Ishikawa (cell line): ENCODE measurements around the gene GLIS1.

Experiments
- CEBPB ChIP-seq: IDR thresholded peaks from 2 replicates; pipeline ENCODE4 v1.6.1; 2012
- CREB1 ChIP-seq: IDR thresholded peaks from 2 replicates; pipeline ENCODE4 v1.6.1; 2012; ENCODE audit warnings: low read depth
- EGR1 ChIP-seq: IDR thresholded peaks from 2 replicates; pipeline ENCODE4 v1.6.1; 2012
- EP300 ChIP-seq: IDR thresholded peaks from 2 replicates; pipeline ENCODE4 v1.6.1; 2012; ENCODE audit warnings: borderline replicate concordance
- FOXM1 ChIP-seq: IDR thresholded peaks from 2 replicates; pipeline ENCODE4 v1.6.1; 2012; ENCODE audit warnings: low read depth, borderline replicate concordance
- MAX ChIP-seq: IDR thresholded peaks from 2 replicates; pipeline ENCODE4 v1.6.1; 2012
- NFIC ChIP-seq: IDR thresholded peaks from 2 replicates; pipeline ENCODE4 v1.6.1; 2012
- RAD21 ChIP-seq: IDR thresholded peaks from 2 replicates; pipeline ENCODE4 v1.6.1; 2012; ENCODE audit warnings: low read depth
- REST ChIP-seq: IDR thresholded peaks from 2 replicates; pipeline ENCODE4 v1.6.1; 2012; ENCODE audit warnings: low read depth, mild to moderate bottlenecking
- TAF1 ChIP-seq: IDR thresholded peaks from 2 replicates; pipeline ENCODE4 v1.6.1; 2012; ENCODE audit warnings: low read depth, mild to moderate bottlenecking
- TCF12 ChIP-seq: IDR thresholded peaks from 2 replicates; pipeline ENCODE4 v1.6.1; 2012; ENCODE audit warnings: low read depth
- TEAD4 ChIP-seq: IDR thresholded peaks from 2 replicates; pipeline ENCODE4 v1.6.1; 2012
- USF1 ChIP-seq: IDR thresholded peaks from 2 replicates; pipeline ENCODE4 v1.6.1; 2012
- ZBTB7A ChIP-seq: IDR thresholded peaks from 2 replicates; pipeline ENCODE4 v1.6.1; 2012; ENCODE audit warnings: low read depth

GLIS1 gene

GRCh38 chr1:53647915-53648314 lies 91.0 kb downstream of the GLIS1 start:
- TF ChIP-seq CEBPB: 0 out of 2 replicates have a peak, but pooled peaks have one; percentile 12

GRCh38 chr1:53646732-53647131 lies 92.2 kb downstream of the GLIS1 start:
- TF ChIP-seq REST (no peak), TCF12 (no peak), EP300 (no peak), ZBTB7A (no peak), MAX (no peak), TEAD4 (no peak)

GRCh38 chr1:53645690-53646078 lies 93.3 kb downstream of the GLIS1 start:
- TF ChIP-seq CREB1 (no peak), TCF12 (no peak), REST (no peak), ZBTB7A (no peak), CEBPB (no peak), TAF1 (no peak), TEAD4 (no peak), FOXM1 (no peak), MAX (no peak), EP300 (no peak), NFIC (no peak), RAD21 (no peak), USF1 (no peak)

- TF ChIP-seq CEBPB (no peak), EGR1 (no peak), ZBTB7A (no peak), USF1 (no peak), EP300 (no peak), TAF1 (no peak), NFIC (no peak), REST (no peak), RAD21 (no peak), MAX (no peak), FOXM1 (no peak), TCF12 (no peak), TEAD4 (no peak)
These were observed 93.9 kb downstream of the GLIS1 start for GRCh38 chr1:53644909-53645689.

- TF ChIP-seq EP300 (no peak), CREB1 (no peak), USF1 (no peak), NFIC (no peak), TEAD4 (no peak), FOXM1 (no peak), RAD21 (no peak)
These were observed 94.5 kb downstream of the GLIS1 start for GRCh38 chr1:53644496-53644895.
